Measurements from ENCODE around the gene CMTM1.
"Not testable (repeated sequence)": the region's sequence is repeated elsewhere in the genome, so short reads cannot be mapped to it uniquely, and the experiment has no call there.

GRCh38 chr16:66596559-66596958 lies 30.3 kb downstream of the CMTM1 start:
- TF ChIP-seq CTCF (optimal IDR thresholded peaks at IDR 0.05 in 1 of 3, IDR thresholded peaks at IDR 0.05 in 1 of 3, conservative IDR thresholded peaks at IDR 0.05 in 1 of 3; ENCODE audit: extremely low read depth in 1 of 3, insufficient read depth in 2 of 3, low read length in 3 of 3); EZH2 (IDR thresholded peaks at IDR 0.05; ENCODE audit: low read length): not testable (repeated sequence)
